Karpas-422 (cell line): ENCODE results near the gene LRBA. TPM values are rescaled to one million over a fixed set of nuclear protein-coding genes. Genes with fewer than 3 reads are reported as not detected.
"Not testable (repeated sequence)": the region's sequence is repeated elsewhere in the genome, so short reads cannot be mapped to it uniquely, and the experiment has no call there.

Experiments
- DNase-seq: peaks from one replicate; pipeline ENCODE4 v3.0.0-alpha.2; 2015
- H2AFZ ChIP-seq: fragments of 200-600 bp; sonication (generic); 2 replicates; pipeline ENCODE4 v1.6.1; 2014; ENCODE audit warnings: antibody characterized with exemption, low read length, mixed read lengths
- H3K27ac ChIP-seq: fragments of 200-600 bp; sonication (generic); 2 replicates; pipeline ENCODE4 v1.5.1; 2014; ENCODE audit warnings: mild to moderate bottlenecking, low read length, moderate library complexity
- H3K27me3 ChIP-seq: fragments of 200-600 bp; sonication (generic); 2 replicates; pipeline ENCODE4 v1.6.1; 2014; ENCODE audit warnings: low read length, mixed read lengths
- H3K36me3 ChIP-seq: fragments of 200-600 bp; sonication (generic); 2 replicates; pipeline ENCODE4 v1.6.1; 2014; ENCODE audit warnings: low read length, mixed read lengths; ENCODE audit not compliant: insufficient read depth
- H3K4me1 ChIP-seq: fragments of 200-600 bp; sonication (generic); 2 replicates; pipeline ENCODE4 v1.6.1; 2014; ENCODE audit warnings: mild to moderate bottlenecking, low read length, mixed read lengths
- H3K4me2 ChIP-seq: fragments of 200-600 bp; sonication (generic); 2 replicates; pipeline ENCODE4 v1.6.1; 2014; ENCODE audit warnings: low read length, low read depth, mild to moderate bottlenecking; ENCODE audit not compliant: poor library complexity, severe bottlenecking
- H3K4me3 ChIP-seq: fragments of 200-600 bp; sonication (generic); 2 replicates; pipeline ENCODE4 v1.5.1; 2014; ENCODE audit warnings: mild to moderate bottlenecking, antibody characterized with exemption, low read length, mixed read lengths
- H3K79me2 ChIP-seq: fragments of 200-600 bp; sonication (generic); 2 replicates; pipeline ENCODE4 v1.6.1; 2014; ENCODE audit warnings: mild to moderate bottlenecking, low read length, mixed read lengths
- H3K9ac ChIP-seq: fragments of 200-600 bp; sonication (generic); 2 replicates; pipeline ENCODE4 v1.6.0; 2014; ENCODE audit warnings: low read length
- H3K9me2 ChIP-seq: fragments of 200-600 bp; sonication (generic), shearing (Covaris generic); replicated peaks from 2 replicates; pipeline ENCODE4 v1.6.0; 2014; ENCODE audit warnings: mild to moderate bottlenecking, low read length, moderate library complexity; ENCODE audit not compliant: insufficient read depth
- H3K9me3 ChIP-seq: fragments of 300-700, 200-600 bp; sonication (generic); 2 replicates; pipeline ENCODE4 v1.6.1; 2014; ENCODE audit warnings: low read length, mixed read lengths
- H4K20me1 ChIP-seq: fragments of 200-600 bp; sonication (generic); 2 replicates; pipeline ENCODE4 v1.6.1; 2014; ENCODE audit warnings: mild to moderate bottlenecking, antibody characterized with exemption, low read length, low read depth; ENCODE audit not compliant: insufficient read depth
- total RNA-seq: library from RNA; depleted of rRNA; stranded (reverse); fragments of >200 nt; shearing (Covaris generic); gene quantifications from 2 replicates; pipeline ENCODE4 v1.2.3, GENCODE V29; 2014; ENCODE audit warnings: low replicate concordance

The LRBA gene
- total RNA-seq, 1 experiment from 2014 or later: 131 TPM

DNA sequence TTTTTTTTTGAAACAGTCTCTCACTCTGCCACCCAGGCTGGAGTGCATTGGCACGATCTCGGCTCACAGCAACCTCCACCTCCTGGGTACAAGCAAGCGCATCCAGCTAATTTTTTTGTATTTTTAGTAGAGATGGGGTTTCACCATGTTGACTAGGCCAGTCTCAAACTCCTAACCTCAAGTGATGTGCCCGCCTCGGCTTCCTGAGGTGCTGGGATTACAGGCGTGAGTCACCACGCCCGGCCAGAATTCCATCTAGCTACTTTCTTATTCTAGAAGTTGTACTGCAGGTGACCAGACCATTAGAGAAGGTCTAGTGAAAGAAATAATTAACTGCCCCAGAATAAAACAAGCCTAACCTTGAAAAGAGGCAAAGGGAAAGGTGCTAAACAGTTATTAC lies 2.3 kb downstream of the LRBA start:
- peaks cover 67% of the 10 kb centered on the region for H3K79me2 ChIP-seq
- no peaks in the 10 kb centered on the region for H3K27me3 ChIP-seq

DNA sequence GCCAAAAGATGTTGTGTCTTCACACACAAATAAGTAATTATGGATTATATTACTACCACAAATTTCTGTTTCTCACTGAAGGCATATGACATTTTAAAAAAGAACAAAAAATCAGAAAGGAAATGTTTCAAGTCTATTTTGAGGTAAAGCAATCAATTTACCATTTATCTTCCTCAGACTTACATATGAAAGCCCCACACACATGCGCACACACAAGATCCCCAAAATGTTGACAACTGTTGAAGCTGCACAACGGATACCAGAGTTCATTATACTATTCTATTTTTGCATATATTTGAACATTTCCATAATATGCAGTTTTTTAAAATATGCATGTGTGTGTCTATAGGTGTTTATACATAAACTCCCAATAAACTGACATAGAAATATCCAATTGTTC lies 2.7 kb downstream of the LRBA start:
- H3K27me3 ChIP-seq: no peaks in the 10 kb centered on the region
- H2AFZ ChIP-seq: no peak overlapping the region
- no peaks in the 10 kb centered on the region for H3K9me3 ChIP-seq
- peak overlapping the region; percentile 80 for H3K4me3 ChIP-seq
- peaks cover 72% of the 10 kb centered on the region for H3K79me2 ChIP-seq
- peak overlapping the region; percentile 96 for H3K9ac ChIP-seq
- peak; percentile 47 for DNase-seq
- H4K20me1 ChIP-seq: no peaks in the 10 kb centered on the region
- no peak overlapping the region; the same call in 1 of the 2 replicates for H3K27ac ChIP-seq
- H3K36me3 ChIP-seq: peaks cover 17% of the 10 kb centered on the region; the same call in 1 of the 2 replicates
- no peaks in the 10 kb centered on the region for H3K9me2 ChIP-seq
- H3K4me1 ChIP-seq: peaks cover 24% of the 10 kb centered on the region
- peak overlapping the region; percentile 95 for H3K4me2 ChIP-seq

More for the DNA sequence above, 2.3 kb downstream of the LRBA start:
- Histone ChIP-seq H3K27ac (peak overlapping the region; percentile 54), H4K20me1 (no peaks in the 10 kb centered on the region), H2AFZ (no peak overlapping the region), H3K9me3 (no peaks in the 10 kb centered on the region), H3K9ac (peak overlapping the region; percentile 96), H3K4me2 (peak overlapping the region; percentile 95), H3K9me2 (no peaks in the 10 kb centered on the region), H3K4me3 (peak overlapping the region; percentile 80), H3K36me3 (peaks cover 17% of the 10 kb centered on the region; the same call in 1 of the 2 replicates), H3K4me1 (peaks cover 24% of the 10 kb centered on the region)
- DNase-seq: no peak

DNA sequence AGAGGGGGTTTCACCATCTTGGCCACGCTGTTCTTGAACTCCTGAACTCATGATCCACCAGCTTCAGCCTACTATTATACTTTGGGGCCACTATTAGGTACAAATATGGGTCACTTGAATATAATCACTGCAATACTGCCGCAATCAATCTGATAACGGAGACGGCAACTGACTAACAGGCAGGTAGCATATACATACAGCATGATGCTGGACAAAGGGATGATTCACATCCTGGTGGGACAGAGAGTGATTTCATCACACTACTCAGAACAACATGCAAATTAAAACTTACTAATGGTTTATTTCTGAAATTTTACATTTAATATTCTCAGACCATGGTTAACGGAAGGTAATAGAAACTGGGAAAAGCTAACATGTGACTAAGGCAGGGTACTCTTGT lies 10.9 kb downstream of the LRBA start:
- Histone ChIP-seq H3K9me3 (no peaks in the 10 kb centered on the region), H3K4me1 (peaks cover 18% of the 10 kb centered on the region), H3K79me2 (peaks cover 98% of the 10 kb centered on the region), H2AFZ (no peak overlapping the region), H3K4me3 (no peak overlapping the region), H3K36me3 (peaks cover 15% of the 10 kb centered on the region), H3K9me2 (no peaks in the 10 kb centered on the region), H3K9ac (no peak overlapping the region), H3K27me3 (no peaks in the 10 kb centered on the region), H4K20me1 (no peaks in the 10 kb centered on the region; the same call in 1 of the 2 replicates), H3K27ac (no peak overlapping the region), H3K4me2 (no peak overlapping the region)
- no peak for DNase-seq

DNA sequence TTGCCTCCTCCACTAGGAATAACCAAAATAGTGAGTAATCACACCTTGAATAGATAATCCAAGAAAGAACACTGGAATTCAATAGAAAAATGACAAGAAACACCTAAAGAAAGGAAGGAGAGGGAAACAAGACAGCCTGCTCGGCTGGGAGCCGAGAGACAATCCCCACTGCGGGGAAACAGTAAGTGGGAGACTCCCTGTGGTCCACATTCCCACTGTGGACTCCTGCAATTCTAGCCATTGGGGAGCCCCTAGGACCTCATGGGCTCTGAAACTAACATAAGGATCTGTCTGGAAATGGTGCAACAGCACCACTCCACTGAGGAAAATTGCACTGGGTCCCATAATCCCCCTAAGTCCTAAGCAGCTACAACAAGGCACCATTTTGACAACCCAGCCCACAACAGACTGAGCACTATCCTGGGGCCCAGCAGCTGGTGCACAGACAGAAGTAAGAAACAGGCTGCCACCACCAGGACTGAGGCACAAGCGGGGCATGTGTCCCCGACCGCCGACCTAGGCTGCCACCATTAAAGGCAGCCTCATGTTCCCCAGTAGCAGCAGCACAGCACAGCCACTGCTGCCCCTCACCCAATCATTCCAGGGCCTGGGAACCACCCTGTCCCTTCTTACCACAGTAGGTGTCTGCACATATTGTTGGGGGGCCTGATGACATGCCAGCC lies 14.2 kb downstream of the LRBA start:
- Histone ChIP-seq H3K4me1 (peaks cover 28% of the 10 kb centered on the region), H3K4me2 (no peak overlapping the region), H3K79me2 (peaks cover 100% of the 10 kb centered on the region), H3K9me2 (no peaks in the 10 kb centered on the region), H3K27me3 (no peaks in the 10 kb centered on the region), H3K36me3 (peaks cover 17% of the 10 kb centered on the region), H3K4me3 (no peak overlapping the region), H3K27ac (no peak overlapping the region), H2AFZ (no peak overlapping the region), H3K9ac (no peak overlapping the region), H4K20me1 (no peaks in the 10 kb centered on the region; the same call in 1 of the 2 replicates), H3K9me3 (no peaks in the 10 kb centered on the region)
- no peak for DNase-seq

DNA sequence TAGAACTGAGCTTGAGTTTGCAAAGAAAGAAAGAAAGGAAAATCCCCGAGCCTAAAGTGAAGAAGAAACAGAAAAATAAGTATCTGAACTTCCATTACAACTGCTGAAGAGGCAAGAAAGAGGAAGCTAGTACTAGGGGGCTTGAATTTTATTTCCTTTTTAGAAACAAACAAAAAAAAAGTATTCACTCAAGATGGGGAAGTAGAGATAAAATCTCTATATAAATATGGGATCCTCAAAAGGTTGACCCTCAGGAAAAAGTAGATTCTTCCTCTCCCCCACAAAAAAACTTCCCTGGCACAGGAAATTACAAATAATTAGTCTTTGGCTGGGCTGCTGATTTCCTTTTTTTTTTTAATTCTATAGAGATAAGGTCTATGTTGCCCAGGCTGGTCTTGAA lies 16.0 kb downstream of the LRBA start:
- H3K9me2 ChIP-seq: no peaks in the 10 kb centered on the region
- H3K27ac ChIP-seq: peak overlapping the region; percentile 31
- H3K4me2 ChIP-seq: peak overlapping the region; percentile 30
- peak; percentile 70 for DNase-seq
- peak overlapping the region; percentile 3; the same call in 1 of the 2 replicates for H3K4me3 ChIP-seq
- no peak overlapping the region for H3K9ac ChIP-seq
- no peaks in the 10 kb centered on the region for H4K20me1 ChIP-seq
- peaks cover 21% of the 10 kb centered on the region for H3K36me3 ChIP-seq
- H2AFZ ChIP-seq: no peak overlapping the region
- H3K79me2 ChIP-seq: peaks cover 100% of the 10 kb centered on the region
- no peaks in the 10 kb centered on the region for H3K9me3 ChIP-seq
- peaks cover 28% of the 10 kb centered on the region for H3K4me1 ChIP-seq
- H3K27me3 ChIP-seq: no peaks in the 10 kb centered on the region

DNA sequence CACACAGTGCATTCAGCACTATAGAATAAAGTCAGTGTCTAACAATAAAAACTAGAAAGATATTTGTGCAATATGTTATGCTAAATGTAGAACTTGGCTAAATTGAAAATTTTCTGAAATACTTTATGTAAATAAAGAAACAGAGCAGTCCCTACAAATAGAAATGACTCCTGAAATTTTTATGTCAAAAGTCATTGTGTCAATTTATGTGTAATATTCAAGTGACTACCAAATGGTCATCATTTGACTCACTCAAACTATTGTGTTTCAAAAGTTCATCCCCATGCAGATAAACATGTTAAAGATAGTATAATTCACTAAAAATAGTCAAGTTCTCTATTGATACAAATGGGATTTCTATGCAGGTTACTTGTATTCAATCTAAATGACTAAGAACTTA lies 17.9 kb downstream of the LRBA start:
- H4K20me1 ChIP-seq: no peaks in the 10 kb centered on the region
- H3K4me3 ChIP-seq: no peak overlapping the region
- no peak overlapping the region for H3K9ac ChIP-seq
- DNase-seq: no peak
- H3K4me2 ChIP-seq: no peak overlapping the region
- H3K27me3 ChIP-seq: no peaks in the 10 kb centered on the region
- peaks cover 28% of the 10 kb centered on the region for H3K4me1 ChIP-seq
- no peaks in the 10 kb centered on the region for H3K9me3 ChIP-seq
- H3K27ac ChIP-seq: no peak overlapping the region
- peaks cover 100% of the 10 kb centered on the region for H3K79me2 ChIP-seq
- H3K9me2 ChIP-seq: no peaks in the 10 kb centered on the region
- peaks cover 13% of the 10 kb centered on the region; the same call in 1 of the 2 replicates for H3K36me3 ChIP-seq
- H2AFZ ChIP-seq: no peak overlapping the region

DNA sequence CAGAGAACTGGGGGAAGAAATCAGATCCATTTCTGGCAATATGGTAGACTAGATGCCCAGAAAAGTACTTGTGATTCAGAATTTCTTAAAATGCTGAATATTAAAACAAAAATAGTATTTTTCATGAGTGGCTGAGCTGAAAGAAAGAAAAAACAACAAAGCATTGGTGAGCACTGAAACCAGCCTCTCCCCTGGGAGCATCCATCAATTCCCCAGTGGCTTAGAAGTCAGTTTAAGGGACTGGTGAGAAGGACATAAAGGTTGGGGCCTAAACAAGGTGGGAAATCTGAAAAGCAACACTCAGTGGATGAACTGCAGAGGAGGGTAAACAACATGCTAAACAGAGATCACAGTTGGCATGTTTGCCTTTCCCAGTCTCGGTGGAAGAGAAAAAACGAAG lies 20.4 kb downstream of the LRBA start:
- H3K4me2 ChIP-seq: no peak overlapping the region
- DNase-seq: no peak
- H3K9me2 ChIP-seq: no peaks in the 10 kb centered on the region
- no peaks in the 10 kb centered on the region for H3K9me3 ChIP-seq
- H3K79me2 ChIP-seq: peaks cover 100% of the 10 kb centered on the region
- no peak overlapping the region for H2AFZ ChIP-seq
- H3K36me3 ChIP-seq: peaks cover 13% of the 10 kb centered on the region; the same call in 1 of the 2 replicates
- peaks cover 15% of the 10 kb centered on the region for H3K4me1 ChIP-seq
- no peak overlapping the region for H3K27ac ChIP-seq
- H4K20me1 ChIP-seq: no peaks in the 10 kb centered on the region
- no peak overlapping the region for H3K4me3 ChIP-seq
- H3K9ac ChIP-seq: no peak overlapping the region
- H3K27me3 ChIP-seq: no peaks in the 10 kb centered on the region

DNA sequence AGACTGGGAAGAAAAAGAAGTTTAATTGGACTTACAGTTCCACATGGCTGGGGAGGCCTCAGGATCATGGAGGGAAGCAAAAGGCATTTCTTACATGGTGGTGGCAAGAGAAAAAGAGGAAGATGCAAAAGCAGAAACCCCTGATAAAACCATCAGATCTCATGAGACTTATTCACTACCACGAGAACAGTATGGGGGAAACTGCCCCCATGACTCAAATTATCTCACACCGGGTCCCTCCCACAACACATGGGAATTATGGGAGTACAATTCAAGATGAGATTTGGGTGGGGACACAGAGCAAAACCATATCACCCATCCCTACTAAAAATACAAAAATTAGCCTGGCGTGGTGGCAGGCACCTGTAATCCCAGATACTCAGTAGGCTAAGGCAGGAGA lies 21.5 kb downstream of the LRBA start:
- DNase-seq, H3K9ac ChIP-seq, H3K4me3 ChIP-seq, H3K27ac ChIP-seq, H3K4me2 ChIP-seq, H3K27me3 ChIP-seq, H2AFZ ChIP-seq, H3K9me2 ChIP-seq, H4K20me1 ChIP-seq, H3K9me3 ChIP-seq, H3K4me1 ChIP-seq: not testable (repeated sequence)
- Histone ChIP-seq H3K79me2 (peaks cover 100% of the 10 kb centered on the region), H3K36me3 (peaks cover 13% of the 10 kb centered on the region; the same call in 1 of the 2 replicates)
